Activated CD8-positive, alpha-beta memory T cell treated with anti-CD3 and anti-CD28 coated beads, Interleukin-2, amount 10 ng/mL, durations not matched to agents 7 days and 5 days (primary cell): ENCODE data around the gene CTDNEP1. TPM values are rescaled to one million over a fixed set of nuclear protein-coding genes. Genes with fewer than 3 reads are reported as not detected.

Source experiments
- ATAC-seq: fragments of 150-1000 bp; cut with Tn5 transposase; one replicate; pipeline ENCODE4 v1.10.0; 2021; ENCODE audit warnings: moderate library complexity
- CTCF ChIA-PET: fragments of 350-600 bp; sonication (Branson Sonifier 250); formaldehyde crosslinking; loops from one replicate; lab custom pipeline; 2021; ENCODE audit warnings: antibody characterized with exemption; lab: Charles Lee
- DNase-seq: peaks from one replicate; pipeline ENCODE4 v3.0.0-alpha.2; 2020
- H3K27ac Mint-ChIP-seq: one replicate; pipeline ENCODE4 v1.8.0; 2021; ENCODE audit warnings: mild to moderate bottlenecking, mixed read lengths
- H3K27me3 Mint-ChIP-seq: one replicate; pipeline ENCODE4 v1.8.0; 2021; ENCODE audit warnings: mixed read lengths
- H3K36me3 Mint-ChIP-seq: one replicate; pipeline ENCODE4 v1.8.0; 2021; ENCODE audit warnings: mild to moderate bottlenecking, mixed read lengths
- H3K4me1 Mint-ChIP-seq: one replicate; pipeline ENCODE4 v1.8.0; 2021; ENCODE audit warnings: mixed read lengths
- H3K4me3 Mint-ChIP-seq: one replicate; pipeline ENCODE4 v1.8.0; 2021; ENCODE audit warnings: mild to moderate bottlenecking, moderate library complexity, mixed read lengths
- H3K9me3 Mint-ChIP-seq: one replicate; pipeline ENCODE4 v1.8.0; 2022; ENCODE audit warnings: low read depth, mixed read lengths
- total RNA-seq, 2 experiments: library from RNA; stranded (reverse); gene quantifications; one replicate each; pipeline ENCODE4 v1.2.3, GENCODE V29; 2021

Gene CTDNEP1
- total RNA-seq, 2 experiments from 2014 or later, result 162 to 192 TPM

DNA sequence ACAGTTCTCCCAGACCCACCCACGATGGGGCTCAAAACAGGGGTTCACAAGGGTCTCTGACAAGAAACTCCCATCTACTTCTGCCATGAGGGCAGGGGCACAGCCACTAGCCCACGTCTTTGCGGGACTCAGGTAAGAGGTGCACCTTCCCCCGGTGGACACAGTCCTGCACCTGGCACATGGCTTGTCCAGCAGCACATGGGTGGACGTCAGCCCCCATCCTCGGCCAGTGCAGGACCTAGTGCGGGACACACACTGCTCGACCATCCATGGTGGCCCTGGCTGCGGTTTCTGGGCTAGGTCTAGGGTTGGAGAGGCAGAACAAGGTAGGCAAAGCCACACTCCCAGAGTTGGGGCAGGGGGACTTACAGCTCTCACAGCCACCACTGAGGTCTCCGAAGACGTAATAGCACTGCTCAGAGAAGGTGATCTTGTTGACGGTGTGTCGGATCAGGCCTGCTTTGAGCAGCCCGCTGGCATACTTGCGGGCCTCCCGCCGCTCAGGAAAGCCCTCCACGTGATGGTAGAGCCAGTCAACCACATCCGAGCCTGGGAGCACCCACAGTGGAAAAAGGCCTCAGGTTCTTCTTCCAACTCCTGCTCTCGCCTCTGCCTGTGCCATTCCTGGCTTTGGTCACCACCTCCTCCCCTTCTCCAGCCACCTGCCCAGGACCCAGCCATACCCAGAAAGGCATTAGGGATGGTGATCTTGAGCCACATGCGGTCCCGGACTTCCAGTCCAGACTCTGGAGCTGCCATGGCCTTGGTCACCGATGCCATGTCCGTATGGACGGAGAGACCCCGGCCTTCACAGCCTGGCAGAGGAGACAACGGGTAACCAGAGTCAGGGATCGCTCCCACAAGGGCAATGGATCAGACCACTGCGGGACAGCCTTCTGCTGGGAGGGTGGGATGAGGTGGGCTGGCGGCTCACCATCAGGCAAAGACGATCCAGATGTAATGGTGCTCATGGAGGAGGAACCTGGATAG is 24.5 kb downstream of the CTDNEP1 start:
- Mint-ChIP-seq H3K36me3 (peaks cover 28% of the 10 kb centered on the region), H3K4me1 (peaks cover 5% of the 10 kb centered on the region), H3K4me3 (no peak overlapping the region), H3K27ac (no peak overlapping the region), H3K27me3 (no peaks in the 10 kb centered on the region), H3K9me3 (no peaks in the 10 kb centered on the region)
- CTCF ChIA-PET, result no interaction called here
- ATAC-seq (no peak), DNase-seq (no peak)

DNA sequence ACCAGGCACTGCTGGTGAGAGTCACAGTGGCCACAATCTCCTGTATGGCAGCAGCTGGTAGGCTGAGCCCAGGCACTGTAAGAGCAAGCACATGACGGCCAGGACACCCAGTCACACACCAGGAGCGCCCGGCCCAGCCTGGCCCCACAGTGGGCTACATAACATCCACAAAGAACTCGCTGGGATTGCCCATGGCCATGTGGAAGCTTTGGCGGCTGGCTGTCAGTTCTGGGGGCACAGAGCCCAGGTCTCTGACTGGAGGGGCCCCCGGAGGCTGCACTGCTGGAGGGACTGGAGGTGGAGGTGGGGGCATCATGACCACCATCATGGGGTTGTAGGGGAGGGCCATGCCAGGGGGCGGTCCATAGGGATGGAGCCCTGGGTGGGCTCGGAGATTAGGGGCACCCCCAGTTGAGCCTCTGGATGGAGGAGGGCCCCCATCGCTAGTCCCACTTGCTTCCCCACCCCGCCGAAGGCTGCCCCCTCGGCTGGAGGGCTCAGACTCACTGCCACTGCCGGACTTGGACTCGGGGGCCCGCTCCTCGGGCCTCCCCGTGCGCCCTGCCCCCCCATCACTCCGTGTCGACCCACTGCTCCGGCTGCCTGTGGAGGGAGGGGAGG is 25.7 kb downstream of the CTDNEP1 start:
- H3K4me1 Mint-ChIP-seq, result peaks cover 9% of the 10 kb centered on the region
- H3K9me3 Mint-ChIP-seq, result no peaks in the 10 kb centered on the region
- ATAC-seq, result no peak
- no peak for DNase-seq
- H3K27ac Mint-ChIP-seq, result no peak overlapping the region
- H3K27me3 Mint-ChIP-seq, result no peaks in the 10 kb centered on the region
- H3K4me3 Mint-ChIP-seq, result no peak overlapping the region
- H3K36me3 Mint-ChIP-seq, result peaks cover 26% of the 10 kb centered on the region
- CTCF ChIA-PET, result no interaction called here

DNA sequence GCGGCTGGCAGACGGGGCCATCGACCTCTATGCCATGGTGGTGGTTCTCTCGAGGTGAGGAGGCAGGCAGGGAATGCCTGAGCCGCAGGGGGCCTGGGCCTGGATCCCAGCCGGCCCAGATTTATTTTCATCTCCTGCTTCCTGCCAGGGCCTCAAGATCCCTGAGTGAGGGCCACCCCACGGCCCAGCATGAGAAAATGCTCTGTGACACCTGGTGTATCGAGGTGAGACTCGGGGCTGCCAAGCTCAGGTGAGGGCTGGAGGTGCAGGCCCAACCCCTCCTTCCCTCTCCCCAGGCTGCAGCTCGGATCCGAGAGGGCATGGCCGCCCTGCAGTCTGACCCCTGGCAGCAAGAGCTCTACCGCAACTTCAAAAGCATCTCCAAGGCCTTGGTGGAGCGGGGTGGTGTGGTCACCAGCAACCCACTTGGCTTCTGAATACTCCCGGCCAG is 26.8 kb downstream of the CTDNEP1 start:
- no peak overlapping the region for H3K4me3 Mint-ChIP-seq
- no peak overlapping the region for H3K27ac Mint-ChIP-seq
- CTCF ChIA-PET, result interaction anchor here (2.2 kb wide), 1 partner anchor 72 kb away, joined by 8 read pairs; no protein-coding TSS in a partner anchor
- no peaks in the 10 kb centered on the region for H3K9me3 Mint-ChIP-seq
- H3K27me3 Mint-ChIP-seq, result no peaks in the 10 kb centered on the region
- no peak for ATAC-seq
- DNase-seq, result no peak
- peaks cover 15% of the 10 kb centered on the region for H3K4me1 Mint-ChIP-seq
- H3K36me3 Mint-ChIP-seq, result peaks cover 21% of the 10 kb centered on the region

DNA sequence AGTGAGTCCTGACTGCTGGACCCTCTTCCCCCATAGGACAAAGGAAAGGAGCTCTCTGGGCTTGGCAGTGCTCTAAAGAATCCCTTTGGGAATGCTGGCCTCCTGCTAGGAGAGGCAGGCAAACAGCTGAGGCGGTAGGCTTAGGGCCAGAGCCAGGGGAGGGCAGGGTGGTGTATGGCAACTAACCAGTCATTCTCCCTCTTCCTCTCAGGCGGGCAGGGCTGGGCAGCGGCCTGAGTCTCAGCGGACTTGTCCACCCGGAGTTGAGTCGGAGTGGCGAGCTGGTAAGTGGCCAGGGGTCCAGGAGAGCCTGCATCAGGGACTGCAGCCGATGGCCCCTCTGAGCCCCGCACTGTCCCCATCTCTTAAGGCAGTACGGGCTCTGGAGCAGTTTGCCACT is 27.4 kb downstream of the CTDNEP1 start:
- DNase-seq (no peak), ATAC-seq (no peak)
- H3K27me3 Mint-ChIP-seq, result no peaks in the 10 kb centered on the region
- H3K9me3 Mint-ChIP-seq, result no peaks in the 10 kb centered on the region
- H3K4me1 Mint-ChIP-seq, result peaks cover 20% of the 10 kb centered on the region
- H3K36me3 Mint-ChIP-seq, result peaks cover 18% of the 10 kb centered on the region
- CTCF ChIA-PET, result interaction anchor here (2.2 kb wide), 1 partner anchor 72 kb away, joined by 8 read pairs; no protein-coding TSS in a partner anchor
- H3K4me3 Mint-ChIP-seq, result no peak overlapping the region
- no peak overlapping the region for H3K27ac Mint-ChIP-seq

DNA sequence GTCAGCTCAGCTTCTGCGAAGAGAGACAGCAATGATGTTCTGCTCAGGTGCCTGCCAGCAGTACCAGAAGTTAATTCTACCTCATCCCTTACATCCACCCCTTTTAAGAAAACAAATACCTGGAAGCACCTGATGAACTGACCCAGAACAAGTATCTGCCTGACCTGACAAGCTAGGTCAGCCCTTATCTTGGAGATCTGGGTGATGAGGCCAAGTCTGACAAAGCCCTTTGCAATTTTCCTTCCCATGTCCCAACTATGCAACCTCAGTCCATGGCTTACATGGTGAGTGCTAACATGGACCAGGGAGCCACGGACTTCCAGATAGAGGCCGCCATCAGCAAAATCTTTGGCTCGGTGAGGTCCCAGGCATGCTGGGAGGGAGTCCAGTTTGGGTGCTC is 28.2 kb downstream of the CTDNEP1 start:
- H3K4me1 Mint-ChIP-seq, result peaks cover 26% of the 10 kb centered on the region
- no peak for ATAC-seq
- H3K9me3 Mint-ChIP-seq, result no peaks in the 10 kb centered on the region
- no peak for DNase-seq
- H3K27ac Mint-ChIP-seq, result no peak overlapping the region
- peaks cover 18% of the 10 kb centered on the region for H3K36me3 Mint-ChIP-seq
- H3K4me3 Mint-ChIP-seq, result no peak overlapping the region
- H3K27me3 Mint-ChIP-seq, result no peaks in the 10 kb centered on the region
- CTCF ChIA-PET, result interaction anchor here (2.2 kb wide), 1 partner anchor 73 kb away, joined by 8 read pairs; no protein-coding TSS in a partner anchor

DNA sequence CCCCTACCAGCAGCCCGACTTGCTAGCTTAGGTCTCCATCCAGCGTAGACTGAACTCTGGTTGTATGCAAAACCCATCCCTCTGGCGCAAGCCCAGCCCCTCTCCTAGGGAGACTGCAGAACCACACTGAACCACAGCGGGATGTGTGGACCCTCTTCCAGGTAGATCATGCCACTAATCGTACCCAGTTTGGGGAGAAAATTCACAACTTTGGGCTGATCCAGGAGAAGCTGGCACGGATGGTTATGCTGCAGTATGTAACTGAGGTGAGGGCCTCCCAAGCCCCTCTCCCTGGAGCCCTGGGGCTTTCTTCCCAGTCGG is 28.6 kb downstream of the CTDNEP1 start:
- Mint-ChIP-seq H3K36me3 (peaks cover 15% of the 10 kb centered on the region), H3K4me3 (no peak overlapping the region), H3K27me3 (no peaks in the 10 kb centered on the region), H3K9me3 (no peaks in the 10 kb centered on the region), H3K27ac (no peak overlapping the region), H3K4me1 (peaks cover 30% of the 10 kb centered on the region)
- no peak for ATAC-seq
- CTCF ChIA-PET, result interaction anchor here (2.2 kb wide), 1 partner anchor 73 kb away, joined by 8 read pairs; no protein-coding TSS in a partner anchor
- no peak for DNase-seq

- Mint-ChIP-seq H3K36me3 (peaks cover 12% of the 10 kb centered on the region), H3K4me1 (peaks cover 32% of the 10 kb centered on the region), H3K27ac (peak overlapping the region; percentile 91), H3K27me3 (no peaks in the 10 kb centered on the region), H3K4me3 (no peak overlapping the region), H3K9me3 (no peaks in the 10 kb centered on the region)
- CTCF ChIA-PET, result interaction anchor here (0.9 to 4.1 kb wide), 5 partner anchors 10 to 74 kb away, joined by 3 to 42 read pairs (median 5); partner anchors contain the start of genes CLDN7 and PHF23
- ATAC-seq (no peak), DNase-seq (no peak)
Measured at GRCh38 chr17:7222093-7222971, 29.2 kb downstream of the CTDNEP1 start.

DNA sequence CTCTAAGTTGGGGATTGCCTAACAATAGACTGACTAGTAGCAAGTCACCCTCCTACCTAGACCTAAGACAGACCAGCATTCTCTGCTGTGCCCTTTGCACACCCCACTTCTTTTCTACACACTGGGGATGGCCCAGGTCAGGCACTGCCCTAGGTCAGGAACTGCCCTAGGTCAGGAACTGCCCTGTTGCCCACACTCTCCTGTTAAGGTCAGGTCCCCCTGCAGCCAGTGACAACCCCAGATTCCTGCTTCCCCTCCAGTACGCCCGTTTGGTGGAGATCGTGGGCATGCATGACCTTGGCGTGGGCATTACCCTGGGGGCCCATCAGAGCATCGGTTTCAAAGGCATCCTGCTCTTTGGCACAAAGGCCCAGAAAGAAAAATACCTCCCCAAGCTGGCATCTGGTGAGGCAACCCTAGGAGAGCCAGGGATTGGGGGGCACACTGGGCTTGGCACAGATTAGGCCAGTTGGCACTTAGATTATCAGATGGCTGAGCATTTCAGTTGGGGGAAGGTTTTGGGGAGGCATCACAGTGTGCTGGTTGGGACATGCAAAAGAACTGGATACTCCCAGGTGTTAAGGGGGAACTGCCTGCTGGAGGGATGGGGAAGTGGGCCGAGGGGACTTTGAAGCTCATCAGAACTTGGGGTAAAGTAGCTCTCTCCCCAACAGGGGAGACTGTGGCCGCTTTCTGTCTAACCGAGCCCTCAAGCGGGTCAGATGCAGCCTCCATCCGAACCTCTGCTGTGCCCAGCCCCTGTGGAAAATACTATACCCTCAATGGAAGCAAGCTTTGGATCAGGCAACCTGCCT is 30.0 kb downstream of the CTDNEP1 start:
- H3K27me3 Mint-ChIP-seq, result no peaks in the 10 kb centered on the region
- H3K4me1 Mint-ChIP-seq, result peaks cover 31% of the 10 kb centered on the region
- no peak for DNase-seq
- peak overlapping the region; percentile 91 for H3K27ac Mint-ChIP-seq
- CTCF ChIA-PET, result interaction anchor here (0.8 to 4.1 kb wide), 20 partner anchors 11 to 339 kb away, joined by 3 to 42 read pairs (median 5); partner anchors contain the start of genes ACAP1, CLDN7, CTDNEP1 and ELP5
- ATAC-seq, result no peak
- H3K36me3 Mint-ChIP-seq, result peaks cover 10% of the 10 kb centered on the region
- no peaks in the 10 kb centered on the region for H3K9me3 Mint-ChIP-seq
- H3K4me3 Mint-ChIP-seq, result peak overlapping the region; percentile 91

DNA sequence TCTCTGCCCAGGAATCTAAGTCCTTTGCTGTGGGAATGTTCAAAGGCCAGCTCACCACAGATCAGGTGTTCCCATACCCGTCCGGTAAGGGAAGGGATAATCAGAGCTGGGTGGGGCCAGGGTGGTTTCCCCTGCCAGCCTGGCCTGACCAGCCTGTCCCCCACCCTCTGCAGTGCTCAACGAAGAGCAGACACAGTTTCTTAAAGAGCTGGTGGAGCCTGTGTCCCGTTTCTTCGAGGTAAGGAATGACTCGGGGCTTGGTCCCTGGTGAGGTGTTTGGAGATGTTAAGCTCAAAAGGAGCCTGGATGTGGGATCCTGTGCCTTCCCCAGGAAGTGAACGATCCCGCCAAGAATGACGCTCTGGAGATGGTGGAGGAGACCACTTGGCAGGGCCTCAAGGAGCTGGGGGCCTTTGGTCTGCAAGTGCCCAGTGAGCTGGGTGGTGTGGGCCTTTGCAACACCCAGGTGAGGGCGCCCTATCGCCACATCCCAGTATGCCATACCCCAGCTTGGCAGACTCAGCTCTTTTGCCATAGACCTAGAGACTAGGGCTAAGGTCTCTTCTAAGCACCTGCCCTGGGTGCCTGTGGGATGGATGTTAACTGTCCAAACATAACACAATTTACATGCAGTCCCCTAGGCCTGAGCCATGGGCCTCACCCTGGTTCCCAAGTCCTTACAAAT is 30.8 kb downstream of the CTDNEP1 start:
- ATAC-seq (peak; percentile 45), DNase-seq (peak; percentile 77)
- peaks cover 37% of the 10 kb centered on the region for H3K4me1 Mint-ChIP-seq
- H3K27ac Mint-ChIP-seq, result peak overlapping the region; percentile 91
- H3K4me3 Mint-ChIP-seq, result peak overlapping the region; percentile 91
- no peaks in the 10 kb centered on the region for H3K9me3 Mint-ChIP-seq
- CTCF ChIA-PET, result interaction anchor here (0.6 to 4.1 kb wide), 22 partner anchors 11 to 340 kb away, joined by 3 to 42 read pairs (median 4); partner anchors contain the start of genes ACAP1, CLDN7, CTDNEP1 and ELP5
- peaks cover 10% of the 10 kb centered on the region for H3K36me3 Mint-ChIP-seq
- H3K27me3 Mint-ChIP-seq, result no peaks in the 10 kb centered on the region

- CTCF ChIA-PET, result interaction anchor here (0.6 to 4.1 kb wide), 26 partner anchors 11 to 395 kb away, joined by 3 to 42 read pairs (median 3); partner anchors contain the start of genes ACAP1, CLDN7, CTDNEP1 and DVL2
- H3K27ac Mint-ChIP-seq, result peak within 1 kb of the TSS; percentile 91
- peaks cover 44% of the 10 kb centered on the region for H3K4me1 Mint-ChIP-seq
- no peaks in the 10 kb centered on the region for H3K9me3 Mint-ChIP-seq
- ATAC-seq (peak; percentile 87), DNase-seq (peak; percentile 89)
- H3K4me3 Mint-ChIP-seq, result peak within 1 kb of the TSS; percentile 91
- no peaks in the 10 kb centered on the region for H3K27me3 Mint-ChIP-seq
- peaks cover 10% of the 10 kb centered on the region for H3K36me3 Mint-ChIP-seq
Measured at GRCh38 chr17:7219812-7220592, 31.5 kb downstream of the CTDNEP1 start, which contains the start of the genes ACADVL and DLG4. Gene ACADVL, plus strand, starts transcription at chr17:7219938. Its CDS starts 47 bp downstream, at chr17:7219985. Gene DLG4, minus strand, starts transcription at chr17:7219836.
